Stimulated activated CD4-positive, alpha-beta T cell treated with anti-CD3 and anti-CD28 coated beads, Interleukin-15, amount 100 ng/mL, for 1 hour (primary cell): ENCODE measurements around the gene IPO11.
"Not testable (repeated sequence)": the region's sequence is repeated elsewhere in the genome, so short reads cannot be mapped to it uniquely, and the experiment has no call there.

Source experiments
- DNase-seq, 2 donors: peaks; one replicate each; pipeline ENCODE4 v3.0.0-alpha.2; 2020; ENCODE audit warnings: low read depth in 1 of 2, low spot score in 1 of 2

Gene IPO11

GRCh38 chr5:62513085-62513484 is 100.5 kb downstream of the IPO11 start:
- not testable (repeated sequence) for DNase-seq

GRCh38 chr5:62514510-62515119 is 102.1 kb downstream of the IPO11 start:
- no peak for DNase-seq

- DNase-seq: not testable (repeated sequence)
These were observed 108.2 kb downstream of the IPO11 start for GRCh38 chr5:62520812-62521211.

GRCh38 chr5:62521319-62521718 is 108.8 kb downstream of the IPO11 start:
- no peak for DNase-seq

- DNase-seq: no peak
These were observed 110.2 kb downstream of the IPO11 start for GRCh38 chr5:62522811-62523210.

- no peak for DNase-seq
These were observed 121.0 kb downstream of the IPO11 start for GRCh38 chr5:62533597-62533996.

- DNase-seq: no peak
These were observed 122.1 kb downstream of the IPO11 start for GRCh38 chr5:62534461-62535236.

GRCh38 chr5:62536232-62536631 is 123.7 kb downstream of the IPO11 start:
- DNase-seq: no peak

- no peak for DNase-seq
These were observed 124.2 kb downstream of the IPO11 start for GRCh38 chr5:62536783-62537182.

GRCh38 chr5:62538017-62538942 is 125.7 kb downstream of the IPO11 start:
- DNase-seq: no peak

GRCh38 chr5:62542720-62543119 is 130.2 kb downstream of the IPO11 start:
- no peak for DNase-seq

- no peak for DNase-seq
These were observed 135.5 kb downstream of the IPO11 start for GRCh38 chr5:62547945-62548630.

- DNase-seq: no peak
These were observed 137.5 kb downstream of the IPO11 start for GRCh38 chr5:62550103-62550502.

- no peak for DNase-seq
These were observed 143.4 kb downstream of the IPO11 start for GRCh38 chr5:62555930-62556329.

GRCh38 chr5:62558941-62559340 is 146.4 kb downstream of the IPO11 start:
- no peak for DNase-seq

- no peak for DNase-seq
These were observed 148.2 kb downstream of the IPO11 start for GRCh38 chr5:62560786-62561185.

- no peak for DNase-seq
These were observed 149.3 kb downstream of the IPO11 start for GRCh38 chr5:62561896-62562295.

- DNase-seq: no peak
These were observed 150.3 kb downstream of the IPO11 start for GRCh38 chr5:62562867-62563266.

GRCh38 chr5:62564101-62564500 is 151.5 kb downstream of the IPO11 start:
- DNase-seq: no peak

GRCh38 chr5:62565740-62566139 is 153.2 kb downstream of the IPO11 start:
- not testable (repeated sequence) for DNase-seq

- no peak for DNase-seq
These were observed 155.6 kb downstream of the IPO11 start for GRCh38 chr5:62568143-62568542.
